ENCODE data around the gene PGK2.

PGK2 gene

GRCh38 chr6:49787176-49787575 lies at the start of gene PGK2:
Gene PGK2 (minus strand): TSS chr6:49787285. CDS start chr6:49787187, 98 bp downstream.
- no peak for DNase-seq (ENCODE audit: low read depth, low spot score)
- no peaks in the 10 kb centered on the region for H3K36me3 ChIP-seq (ENCODE audit: insufficient read depth, low read length)
- H3K27ac ChIP-seq: no peak within 1 kb of the TSS
- H3K9ac ChIP-seq (ENCODE audit: insufficient read length): no peak within 1 kb of the TSS
- TF ChIP-seq EZH2 (IDR thresholded peaks at IDR 0.05): no peak
- H3K9me3 ChIP-seq (ENCODE audit: low read depth, low read length): no peaks in the 10 kb centered on the region
- H3K4me3 ChIP-seq: no peak within 1 kb of the TSS

- no peak for TF ChIP-seq EZH2 (IDR thresholded peaks at IDR 0.05)
- TF ChIP-seq POLR2AphosphoS5 (IDR thresholded peaks at IDR 0.05; ENCODE audit: borderline replicate concordance, low read depth, low read length): no peak
- TF ChIP-seq FOXP2 (optimal IDR thresholded peaks at IDR 0.05; ENCODE audit: control extremely low read depth, extremely low read length, insufficient read depth): no peak
- no peak for DNase-seq (ENCODE audit: low read depth, low spot score)
- Histone ChIP-seq H3K9ac (ENCODE audit: insufficient read length) (no peak overlapping the region), H3K36me3 (ENCODE audit: insufficient read depth, low read length) (no peaks in the 10 kb centered on the region), H3K27ac (no peak overlapping the region), H3K9me3 (ENCODE audit: low read depth, low read length) (no peaks in the 10 kb centered on the region), H3K4me3 (no peak overlapping the region)
Measured at GRCh38 chr6:49835140-49835539, 48.1 kb upstream of the PGK2 start.

DNA sequence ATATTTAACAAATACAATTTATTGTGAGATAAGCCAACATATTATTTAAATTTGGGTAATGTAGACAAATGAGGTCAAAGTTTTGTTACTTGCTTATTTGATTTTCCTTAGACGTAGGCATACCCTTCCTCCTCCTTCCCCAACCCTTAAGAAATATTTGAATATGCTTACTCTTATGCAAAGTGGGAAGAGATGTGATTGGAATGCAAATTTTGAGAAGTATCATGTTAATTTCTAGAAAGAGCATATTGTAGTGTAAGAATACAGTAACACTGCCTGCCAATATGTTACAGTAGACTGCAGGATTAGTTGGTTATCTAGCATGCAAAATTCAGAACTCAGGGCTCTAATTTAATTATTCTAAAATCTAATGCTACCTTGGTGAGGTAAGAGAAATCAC lies 46.3 kb upstream of the PGK2 start:
- no peak overlapping the region for H3K9ac ChIP-seq (ENCODE audit: insufficient read length)
- H3K27ac ChIP-seq: no peak overlapping the region
- no peaks in the 10 kb centered on the region for H3K36me3 ChIP-seq (ENCODE audit: insufficient read depth, low read length)
- no peak for TF ChIP-seq FOXP2 (optimal IDR thresholded peaks at IDR 0.05; ENCODE audit: control extremely low read depth, extremely low read length, insufficient read depth)
- TF ChIP-seq POLR2AphosphoS5 (IDR thresholded peaks at IDR 0.05; ENCODE audit: borderline replicate concordance, low read depth, low read length): no peak
- no peak for TF ChIP-seq EZH2 (IDR thresholded peaks at IDR 0.05)
- H3K9me3 ChIP-seq (ENCODE audit: low read depth, low read length): no peaks in the 10 kb centered on the region
- DNase-seq (ENCODE audit: low read depth, low spot score): no peak
- no peak overlapping the region for H3K4me3 ChIP-seq

GRCh38 chr6:49826743-49827406 lies 39.8 kb upstream of the PGK2 start:
- Histone ChIP-seq H3K9ac (ENCODE audit: insufficient read length) (no peak overlapping the region), H3K4me3 (no peak overlapping the region), H3K36me3 (ENCODE audit: insufficient read depth, low read length) (no peaks in the 10 kb centered on the region), H3K27ac (no peak overlapping the region), H3K9me3 (ENCODE audit: low read depth, low read length) (no peaks in the 10 kb centered on the region)
- DNase-seq (ENCODE audit: low read depth, low spot score): no peak
- TF ChIP-seq FOXP2 (optimal IDR thresholded peaks at IDR 0.05; ENCODE audit: control extremely low read depth, extremely low read length, insufficient read depth) (no peak), POLR2AphosphoS5 (IDR thresholded peaks at IDR 0.05; ENCODE audit: borderline replicate concordance, low read depth, low read length) (no peak), EZH2 (IDR thresholded peaks at IDR 0.05) (no peak)

GRCh38 chr6:49815166-49815565 lies 28.1 kb upstream of the PGK2 start:
- TF ChIP-seq EZH2 (IDR thresholded peaks at IDR 0.05) (no peak), FOXP2 (optimal IDR thresholded peaks at IDR 0.05; ENCODE audit: control extremely low read depth, extremely low read length, insufficient read depth) (no peak), POLR2AphosphoS5 (IDR thresholded peaks at IDR 0.05; ENCODE audit: borderline replicate concordance, low read depth, low read length) (no peak)
- Histone ChIP-seq H3K4me3 (no peak overlapping the region), H3K27ac (no peak overlapping the region), H3K9me3 (ENCODE audit: low read depth, low read length) (no peaks in the 10 kb centered on the region), H3K36me3 (ENCODE audit: insufficient read depth, low read length) (no peaks in the 10 kb centered on the region), H3K9ac (ENCODE audit: insufficient read length) (no peak overlapping the region)
- no peak for DNase-seq (ENCODE audit: low read depth, low spot score)

GRCh38 chr6:49813248-49813647 lies 26.2 kb upstream of the PGK2 start:
- DNase-seq (ENCODE audit: low read depth, low spot score): no peak
- no peaks in the 10 kb centered on the region for H3K36me3 ChIP-seq (ENCODE audit: insufficient read depth, low read length)
- H3K9me3 ChIP-seq (ENCODE audit: low read depth, low read length): no peaks in the 10 kb centered on the region
- no peak overlapping the region for H3K4me3 ChIP-seq
- no peak for TF ChIP-seq POLR2AphosphoS5 (IDR thresholded peaks at IDR 0.05; ENCODE audit: borderline replicate concordance, low read depth, low read length)
- no peak for TF ChIP-seq FOXP2 (optimal IDR thresholded peaks at IDR 0.05; ENCODE audit: control extremely low read depth, extremely low read length, insufficient read depth)
- no peak for TF ChIP-seq EZH2 (IDR thresholded peaks at IDR 0.05)
- H3K27ac ChIP-seq: no peak overlapping the region
- no peak overlapping the region for H3K9ac ChIP-seq (ENCODE audit: insufficient read length)

DNA sequence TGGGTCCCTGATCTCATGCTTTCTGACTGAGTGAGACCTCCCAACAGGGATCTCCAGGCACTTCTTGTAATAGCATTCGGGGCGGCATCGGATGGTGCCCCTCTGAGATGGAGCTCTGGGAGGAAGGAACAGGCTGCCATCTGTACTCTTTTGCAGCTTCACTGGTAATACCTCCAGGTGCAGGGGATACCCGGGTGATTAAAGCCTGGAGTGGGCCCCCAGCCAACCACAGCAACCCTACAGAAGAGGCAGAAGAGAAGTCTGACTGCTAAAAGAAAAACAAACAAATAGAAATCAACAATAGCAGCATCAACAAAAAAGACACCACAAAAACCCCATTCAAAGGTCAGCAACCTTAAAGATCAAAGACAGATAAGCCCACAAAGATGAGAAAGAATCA lies 19.1 kb upstream of the PGK2 start:
- Histone ChIP-seq H3K36me3 (ENCODE audit: insufficient read depth, low read length) (no peaks in the 10 kb centered on the region), H3K27ac (no peak overlapping the region), H3K9ac (ENCODE audit: insufficient read length) (no peak overlapping the region), H3K9me3 (ENCODE audit: low read depth, low read length) (no peaks in the 10 kb centered on the region), H3K4me3 (no peak overlapping the region)
- TF ChIP-seq FOXP2 (optimal IDR thresholded peaks at IDR 0.05; ENCODE audit: control extremely low read depth, extremely low read length, insufficient read depth): no peak
- no peak for TF ChIP-seq EZH2 (IDR thresholded peaks at IDR 0.05)
- no peak for TF ChIP-seq POLR2AphosphoS5 (IDR thresholded peaks at IDR 0.05; ENCODE audit: borderline replicate concordance, low read depth, low read length)
- no peak for DNase-seq (ENCODE audit: low read depth, low spot score)

DNA sequence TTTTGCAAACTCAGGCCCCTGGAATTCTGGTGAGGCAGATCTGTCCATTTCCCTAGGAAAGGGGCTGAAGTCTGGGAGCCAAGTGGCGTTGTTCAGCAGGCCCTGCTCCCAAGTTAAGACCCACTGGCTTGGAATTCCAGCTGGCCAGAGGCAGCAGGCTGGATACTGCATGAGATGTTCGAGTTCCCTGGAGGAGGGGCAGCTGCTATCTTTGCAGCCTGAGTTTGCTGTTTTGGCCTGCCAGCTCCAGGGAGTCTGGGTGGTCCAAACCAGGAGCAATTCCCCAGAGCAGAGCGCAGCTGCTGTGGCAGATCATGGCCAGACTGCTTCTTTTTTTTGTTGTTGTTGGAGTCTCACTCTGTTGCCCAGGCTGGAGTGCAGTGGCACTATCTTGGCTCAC lies 18.2 kb upstream of the PGK2 start:
- DNase-seq (ENCODE audit: low read depth, low spot score): no peak

GRCh38 chr6:49801525-49801924 lies 14.4 kb upstream of the PGK2 start:
- DNase-seq (ENCODE audit: low read depth, low spot score): no peak
- TF ChIP-seq EZH2 (IDR thresholded peaks at IDR 0.05) (no peak), FOXP2 (optimal IDR thresholded peaks at IDR 0.05; ENCODE audit: control extremely low read depth, extremely low read length, insufficient read depth) (no peak), POLR2AphosphoS5 (IDR thresholded peaks at IDR 0.05; ENCODE audit: borderline replicate concordance, low read depth, low read length) (no peak)

More for the DNA sequence above, 18.2 kb upstream of the PGK2 start:
- H3K9ac ChIP-seq (ENCODE audit: insufficient read length): no peak overlapping the region
- H3K36me3 ChIP-seq (ENCODE audit: insufficient read depth, low read length): no peaks in the 10 kb centered on the region
- no peak overlapping the region for H3K4me3 ChIP-seq
- H3K27ac ChIP-seq: no peak overlapping the region
- H3K9me3 ChIP-seq (ENCODE audit: low read depth, low read length): no peaks in the 10 kb centered on the region
- TF ChIP-seq EZH2 (IDR thresholded peaks at IDR 0.05) (no peak), FOXP2 (optimal IDR thresholded peaks at IDR 0.05; ENCODE audit: control extremely low read depth, extremely low read length, insufficient read depth) (no peak), POLR2AphosphoS5 (IDR thresholded peaks at IDR 0.05; ENCODE audit: borderline replicate concordance, low read depth, low read length) (no peak)

More at GRCh38 chr6:49801525-49801924, 14.4 kb upstream of the PGK2 start:
- no peak overlapping the region for H3K9ac ChIP-seq (ENCODE audit: insufficient read length)
- H3K4me3 ChIP-seq: no peak overlapping the region
- no peaks in the 10 kb centered on the region for H3K36me3 ChIP-seq (ENCODE audit: insufficient read depth, low read length)
- no peaks in the 10 kb centered on the region for H3K9me3 ChIP-seq (ENCODE audit: low read depth, low read length)
- no peak overlapping the region for H3K27ac ChIP-seq

Measured in SK-N-MC (cell line).